OCI-LY7 (cell line): ENCODE measurements around the gene IFRD1.

Source experiments
- CTCF ChIP-seq: fragments of 200-600 bp; sonication (generic); conservative IDR thresholded peaks from 2 replicates; pipeline ENCODE4 v1.5.1; 2014; ENCODE audit warnings: mild to moderate bottlenecking, antibody characterized with exemption, low read length, moderate library complexity, mixed read lengths
- EZH2phosphoT487 ChIP-seq: fragments of 200-600 bp; sonication (generic); IDR thresholded peaks from 2 replicates; pipeline ENCODE4 v1.6.1; 2018; ENCODE audit warnings: low read depth, borderline replicate concordance, mild to moderate bottlenecking, mixed run types, antibody characterized with exemption, low read length, moderate library complexity, mixed read lengths

GRCh38 chr7:112511451-112512202, 61.4 kb downstream of the IFRD1 start:
- no peak for TF ChIP-seq CTCF
- no peak for TF ChIP-seq EZH2phosphoT487
